Right cardiac atrium (tissue), 5 donors: ENCODE data around the gene ZNF470. TPM values are rescaled to one million over a fixed set of nuclear protein-coding genes. Genes with fewer than 3 reads are reported as not detected.

Experiments
- ATAC-seq, 2 donors: fragments of 200-7000 bp; cut with Tn5 transposase; one replicate each; pipeline versions ENCODE4 v1.8.0 to v1.9.1; 2020; ENCODE audit warnings: moderate library complexity in 2 of 2, mild to moderate bottlenecking in 1 of 2
- DNase-seq, 3 donors: peaks; one replicate each; pipeline ENCODE4 v3.0.0-alpha.2; 2020
- H3K27ac ChIP-seq: one replicate; pipeline ENCODE4 v1.5.1; 2013; ENCODE audit warnings: mild to moderate bottlenecking, low read length, control low read depth, moderate library complexity
- H3K27me3 ChIP-seq: one replicate; pipeline ENCODE4 v1.6.1; 2013; ENCODE audit not compliant: control insufficient read depth, insufficient read depth
- H3K4me1 ChIP-seq: one replicate; pipeline ENCODE4 v1.6.1; 2013; ENCODE audit warnings: low read length; ENCODE audit not compliant: control insufficient read depth, insufficient read depth
- H3K4me3 ChIP-seq: one replicate; pipeline ENCODE4 v1.5.1; 2013; ENCODE audit warnings: low read length, control low read depth
- H3K9me3 ChIP-seq: one replicate; pipeline ENCODE4 v1.6.1; 2013; ENCODE audit warnings: low read length; ENCODE audit not compliant: control insufficient read depth
- WGBS: extraction: QIAGEN DNeasy Blood & Tissue Kit; methylation state at CpG from one replicate; pipeline ENCODE4 v1.1.7; 2013; 5-methylcytosine and 5-hydroxymethylcytosine counted together
- intact Hi-C, 4 donors: fragments of 100-400 bp; cut with DNase I; formaldehyde crosslinking; loops; one replicate each; pipeline versions ENCODE4 v1.11.0 to v1.14.0; 2022 to 2023
- polyA plus RNA-seq: library from polyadenylated mRNA; stranded (reverse); fragments of 200-250 nt; gene quantifications from one replicate; pipeline ENCODE4 v1.2.3, GENCODE V29; 2013
- total RNA-seq, 4 donors: library from RNA; stranded (reverse); fragmentation: NEBNext Ultra II Directional; extraction: Animal tissue kit (Norgen Biotek cat#: 25700); gene quantifications; one replicate each; pipeline ENCODE4 v1.2.1, GENCODE V29; 2021
- donor health status: healthy with polysubstance abuse.
- donor health status: DM: no; HTN: yes; CAD: no.
- donor health status: DM: no; HTN: no; CAD: no.
- donor health status: DM: no; HTN: yes; CAD: no; lungs with severe emphysema.
- donor health status: DM: yes; HTN: yes; CAD: no.

The ZNF470 gene
- total and polyA plus RNA-seq, 5 donors, result 2.8 to 5.2 (median 4.8) TPM

DNA sequence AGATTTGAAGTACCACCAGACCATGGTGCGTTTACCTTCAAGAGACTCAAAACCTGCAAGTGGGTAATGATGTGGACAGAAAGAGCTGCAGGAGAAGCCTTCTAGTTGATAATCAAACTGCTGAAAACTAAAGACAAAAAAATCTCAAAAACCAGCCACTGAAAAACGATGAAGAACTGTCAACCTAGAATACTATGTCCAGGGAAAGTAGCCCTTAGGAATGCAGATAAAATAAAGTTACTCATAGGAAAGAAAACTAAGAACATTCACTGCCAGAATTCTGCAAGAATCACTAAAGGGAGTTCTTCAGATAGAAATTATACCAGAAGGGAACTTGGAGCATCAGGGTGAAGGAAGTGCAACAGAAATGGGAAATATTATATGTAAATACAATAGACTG is 5.3 kb downstream of the ZNF470 start:
- ATAC-seq (no peak), DNase-seq (no peak)
- 46% methylated on average over 2 of the region's 2 CpGs for WGBS
- H3K4me3 ChIP-seq, result no peak overlapping the region
- H3K4me1 ChIP-seq, result peaks cover 7% of the 10 kb centered on the region
- H3K9me3 ChIP-seq, result peaks cover 9% of the 10 kb centered on the region
- no peaks in the 10 kb centered on the region for H3K27me3 ChIP-seq
- intact Hi-C loops, result no loop called here
- H3K27ac ChIP-seq, result no peak overlapping the region

DNA sequence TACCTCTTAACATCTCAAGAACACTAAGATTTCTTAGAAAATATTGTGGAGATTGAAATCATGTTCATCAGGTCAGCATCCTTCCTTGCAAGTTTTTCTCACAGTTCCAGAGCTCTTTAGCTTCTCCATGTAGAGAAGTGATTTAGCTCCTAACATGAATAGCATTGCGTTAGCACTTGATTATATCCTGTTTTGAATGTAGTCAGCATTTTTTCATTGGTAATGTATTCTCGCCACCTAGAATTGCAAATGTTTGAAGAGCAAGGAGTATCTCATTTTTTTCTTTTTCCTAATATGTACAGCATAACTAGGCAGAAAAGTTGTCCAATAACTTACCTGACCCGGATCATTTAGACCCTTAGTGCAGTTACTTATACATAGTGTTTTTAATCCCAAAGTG is 6.6 kb downstream of the ZNF470 start:
- intact Hi-C loops, result no loop called here
- peaks cover 19% of the 10 kb centered on the region for H3K9me3 ChIP-seq
- no peak overlapping the region for H3K27ac ChIP-seq
- no peaks in the 10 kb centered on the region for H3K27me3 ChIP-seq
- DNase-seq, result no peak
- H3K4me1 ChIP-seq, result no peaks in the 10 kb centered on the region
- H3K4me3 ChIP-seq, result no peak overlapping the region
- no peak for ATAC-seq
- 99% methylated on average over 3 of the region's 3 CpGs for WGBS

DNA sequence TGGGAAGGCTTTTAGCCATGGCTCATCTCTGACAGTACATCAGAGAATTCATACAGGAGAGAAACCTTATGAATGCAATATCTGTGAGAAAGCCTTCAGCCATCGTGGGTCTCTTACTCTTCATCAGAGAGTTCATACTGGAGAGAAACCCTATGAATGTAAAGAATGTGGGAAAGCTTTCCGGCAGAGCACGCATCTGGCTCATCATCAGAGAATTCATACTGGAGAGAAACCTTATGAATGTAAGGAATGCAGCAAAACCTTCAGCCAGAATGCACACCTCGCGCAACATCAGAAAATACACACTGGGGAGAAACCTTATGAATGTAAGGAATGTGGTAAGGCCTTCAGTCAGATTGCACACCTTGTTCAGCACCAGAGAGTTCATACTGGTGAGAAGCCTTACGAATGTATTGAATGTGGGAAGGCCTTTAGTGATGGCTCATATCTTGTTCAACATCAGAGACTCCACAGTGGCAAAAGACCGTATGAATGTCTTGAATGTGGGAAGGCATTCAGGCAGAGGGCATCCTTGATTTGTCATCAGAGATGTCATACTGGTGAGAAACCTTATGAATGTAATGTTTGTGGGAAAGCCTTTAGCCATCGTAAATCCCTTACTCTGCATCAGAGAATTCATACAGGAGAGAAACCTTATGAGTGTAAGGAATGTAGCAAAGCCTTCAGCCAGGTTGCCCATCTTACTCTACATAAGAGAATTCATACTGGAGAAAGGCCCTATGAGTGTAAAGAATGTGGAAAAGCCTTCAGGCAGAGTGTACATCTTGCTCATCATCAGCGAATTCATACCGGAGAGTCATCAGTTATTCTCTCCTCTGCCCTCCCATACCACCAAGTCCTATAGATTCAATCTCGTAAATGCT is 10.7 kb downstream of the ZNF470 start:
- no peak for DNase-seq
- Histone ChIP-seq H3K4me3 (no peak overlapping the region), H3K9me3 (peaks cover 23% of the 10 kb centered on the region), H3K27ac (no peak overlapping the region), H3K4me1 (no peaks in the 10 kb centered on the region), H3K27me3 (no peaks in the 10 kb centered on the region)
- intact Hi-C loops, result no loop called here
- 99% methylated on average over 11 of the region's 11 CpGs for WGBS
- no peak for ATAC-seq

DNA sequence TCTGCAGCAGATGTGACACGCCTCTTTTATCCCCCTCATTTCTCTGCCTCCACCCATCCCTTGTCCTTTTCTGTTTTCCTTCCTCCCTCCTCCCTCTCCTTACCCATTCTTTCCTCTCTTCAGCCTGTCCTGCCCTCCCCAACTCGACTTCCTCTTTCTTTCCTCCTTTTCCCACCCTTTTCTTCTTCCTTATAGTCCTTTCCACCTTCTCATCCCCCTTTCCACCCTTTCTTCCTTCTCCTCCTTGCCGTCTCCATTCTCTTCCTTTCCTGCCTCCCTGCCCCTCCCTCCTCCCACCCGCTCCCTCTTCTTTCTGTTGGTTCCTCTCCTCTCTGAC is 27.1 kb downstream of the ZNF470 start:
- H3K27ac ChIP-seq, result no peak overlapping the region

DNA sequence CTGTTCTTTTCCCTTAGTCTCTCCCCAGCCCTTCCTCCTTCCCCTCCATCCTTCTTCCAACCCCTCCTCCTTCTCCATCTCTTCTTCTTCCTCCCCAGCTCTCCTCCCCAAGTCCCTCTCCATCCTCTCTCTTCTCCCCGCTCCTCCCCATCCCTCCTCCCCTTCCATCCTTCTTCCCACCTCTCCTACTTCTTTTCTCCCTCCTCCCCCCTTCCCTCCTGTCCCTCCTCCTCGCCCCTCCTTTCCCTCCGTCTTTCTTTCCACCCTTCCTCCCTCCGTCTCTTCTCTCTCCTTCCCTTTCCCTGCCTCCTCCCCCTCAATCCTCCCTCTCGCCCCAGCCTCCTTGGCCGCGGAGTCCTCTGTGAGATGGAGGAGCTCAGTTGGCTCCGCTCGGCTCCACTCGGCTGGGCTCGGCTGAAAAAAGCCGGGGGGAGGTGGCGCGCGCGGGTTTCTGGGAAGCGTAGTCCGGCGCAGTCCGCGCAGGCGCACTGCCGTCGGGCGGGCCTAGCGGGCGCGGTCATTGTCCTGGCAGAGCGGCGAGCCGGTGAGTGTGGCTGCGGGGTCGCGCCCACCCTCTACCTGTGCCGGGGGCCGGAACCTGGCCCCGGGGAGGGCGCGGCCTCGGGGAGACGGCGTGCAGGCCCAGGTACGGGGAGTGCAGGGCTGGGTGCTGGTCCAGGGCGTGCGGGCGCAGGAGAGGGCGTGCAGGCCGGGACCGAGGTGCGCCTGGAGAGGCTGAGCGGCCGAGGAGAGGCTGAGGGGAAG is 27.7 kb downstream of the ZNF470 start, which contains the start of gene ZNF71:
TSS of gene ZNF71 (plus strand) at position 520 of the 765 bp plus-strand sequence. CDS start 6,257 bp downstream, outside the sequence.
- Histone ChIP-seq H3K27ac (peak within 1 kb of the TSS; percentile 43), H3K27me3 (no peaks in the 10 kb centered on the region), H3K9me3 (no peaks in the 10 kb centered on the region), H3K4me1 (peaks cover 11% of the 10 kb centered on the region), H3K4me3 (peak within 1 kb of the TSS; percentile 82)
- intact Hi-C loops, result no loop called here
- DNase-seq (peak; percentile 93 to 97 (median 97)), ATAC-seq (peak; percentile 98 to 99)
- WGBS, result under 1% methylated on average over 52 of the region's 52 CpGs

More for the DNA sequence above, 27.1 kb downstream of the ZNF470 start:
- Histone ChIP-seq H3K27me3 (no peaks in the 10 kb centered on the region), H3K4me3 (peak overlapping the region; percentile 82), H3K9me3 (no peaks in the 10 kb centered on the region), H3K4me1 (peaks cover 11% of the 10 kb centered on the region)
- ATAC-seq (no peak), DNase-seq (no peak)
- intact Hi-C loops, result no loop called here
- WGBS, result 65% methylated on average over 4 of the region's 4 CpGs

DNA sequence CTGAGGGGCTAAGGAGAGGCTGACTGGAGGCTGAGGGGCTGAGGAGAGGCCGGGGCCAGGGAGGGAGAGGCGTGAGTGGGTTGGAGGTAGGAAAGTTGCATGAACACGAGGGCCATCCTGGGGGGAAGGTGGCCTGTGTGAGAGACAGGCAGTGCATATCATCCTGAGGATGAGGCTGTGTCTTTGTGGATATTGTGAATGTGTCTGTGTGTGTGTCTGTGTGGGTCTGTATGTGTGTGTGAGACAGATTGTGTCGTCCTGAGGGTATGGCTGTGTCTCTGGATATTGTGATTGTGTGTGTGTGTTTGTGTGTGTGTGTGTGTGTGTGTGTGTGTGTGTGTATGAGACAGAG is 28.3 kb downstream of the ZNF470 start:
- H3K9me3 ChIP-seq, result no peaks in the 10 kb centered on the region
- 0% methylated on average over 4 of the region's 4 CpGs for WGBS
- H3K27me3 ChIP-seq, result no peaks in the 10 kb centered on the region
- peaks cover 11% of the 10 kb centered on the region for H3K4me1 ChIP-seq
- H3K27ac ChIP-seq, result peak overlapping the region; percentile 43
- DNase-seq, result no peak
- ATAC-seq, result peak in 1 of 2 donors; percentile 48
- peak overlapping the region; percentile 82 for H3K4me3 ChIP-seq
- intact Hi-C loops, result no loop called here

DNA sequence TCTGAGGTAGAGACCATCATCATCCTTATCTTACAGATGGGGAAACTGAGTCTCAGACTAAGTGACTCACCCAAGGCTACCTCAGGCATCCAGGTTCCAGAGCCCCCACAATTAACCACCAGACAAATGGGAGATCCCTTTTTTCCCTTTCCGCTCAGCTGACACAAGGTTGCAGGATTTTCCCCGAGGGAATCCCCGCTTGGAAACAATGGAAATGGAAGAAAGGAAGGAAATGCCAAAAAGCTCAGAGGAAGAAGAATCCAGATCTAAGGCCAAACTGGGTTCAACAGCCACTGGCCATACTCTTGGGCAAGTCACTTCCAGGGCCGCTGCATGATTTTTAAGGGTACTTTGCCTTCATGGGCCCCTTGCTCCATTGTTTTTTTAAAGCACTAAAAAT is 29.4 kb downstream of the ZNF470 start:
- DNase-seq (no peak), ATAC-seq (no peak)
- intact Hi-C loops, result no loop called here
- Histone ChIP-seq H3K4me1 (peaks cover 11% of the 10 kb centered on the region), H3K9me3 (no peaks in the 10 kb centered on the region), H3K4me3 (no peak overlapping the region), H3K27ac (no peak overlapping the region), H3K27me3 (no peaks in the 10 kb centered on the region)
- 67% methylated on average over 4 of the region's 4 CpGs for WGBS

DNA sequence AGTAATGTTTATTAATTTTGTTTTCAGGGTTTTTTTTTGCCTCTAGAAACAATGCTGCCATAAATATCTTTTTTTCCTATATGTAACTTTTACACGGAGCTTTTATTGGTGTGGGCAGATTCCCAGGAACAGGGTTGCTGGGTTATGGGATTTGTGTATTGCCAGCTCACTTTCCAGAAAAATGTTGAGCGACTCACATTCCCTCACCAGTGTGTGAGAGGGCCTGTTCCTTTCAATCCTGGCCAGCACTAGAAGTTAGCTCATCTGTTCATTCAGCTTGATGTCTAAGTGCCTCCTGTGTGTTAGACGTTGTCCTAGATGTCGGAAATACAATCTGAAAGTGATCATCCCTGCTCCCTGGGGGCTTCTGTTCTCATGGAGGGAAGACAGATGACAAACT is 30.4 kb downstream of the ZNF470 start:
- DNase-seq (no peak), ATAC-seq (no peak)
- 84% methylated on average over 4 of the region's 4 CpGs for WGBS
- Histone ChIP-seq H3K4me1 (peaks cover 11% of the 10 kb centered on the region), H3K9me3 (no peaks in the 10 kb centered on the region), H3K27ac (no peak overlapping the region), H3K27me3 (no peaks in the 10 kb centered on the region), H3K4me3 (no peak overlapping the region)
- intact Hi-C loops, result no loop called here

DNA sequence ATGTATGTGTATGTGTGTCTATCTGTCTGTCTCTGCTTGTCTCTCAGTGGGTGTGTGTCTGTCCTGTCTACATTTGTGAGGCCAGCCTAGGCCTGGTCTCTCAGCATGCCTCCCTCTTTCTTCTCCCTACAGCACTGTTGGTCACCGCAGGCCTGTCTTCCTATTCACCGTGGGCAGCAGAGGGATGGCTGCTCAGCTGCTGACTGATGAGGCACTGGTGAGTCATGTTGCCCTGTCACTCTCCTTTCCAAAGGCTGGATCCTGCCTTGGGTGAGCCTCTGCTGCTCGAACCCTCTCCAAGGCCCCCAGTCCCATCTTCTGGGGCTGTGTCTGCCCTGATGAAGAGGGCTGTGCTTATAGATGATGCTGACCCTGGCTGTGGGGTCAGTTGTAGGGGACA is 34.1 kb downstream of the ZNF470 start:
- ATAC-seq (no peak), DNase-seq (no peak)
- Histone ChIP-seq H3K4me1 (peaks cover 5% of the 10 kb centered on the region), H3K27me3 (no peaks in the 10 kb centered on the region), H3K27ac (no peak overlapping the region), H3K9me3 (peaks cover 4% of the 10 kb centered on the region), H3K4me3 (no peak overlapping the region)
- intact Hi-C loops, result no loop called here
- 97% methylated on average over 3 of the region's 3 CpGs for WGBS

DNA sequence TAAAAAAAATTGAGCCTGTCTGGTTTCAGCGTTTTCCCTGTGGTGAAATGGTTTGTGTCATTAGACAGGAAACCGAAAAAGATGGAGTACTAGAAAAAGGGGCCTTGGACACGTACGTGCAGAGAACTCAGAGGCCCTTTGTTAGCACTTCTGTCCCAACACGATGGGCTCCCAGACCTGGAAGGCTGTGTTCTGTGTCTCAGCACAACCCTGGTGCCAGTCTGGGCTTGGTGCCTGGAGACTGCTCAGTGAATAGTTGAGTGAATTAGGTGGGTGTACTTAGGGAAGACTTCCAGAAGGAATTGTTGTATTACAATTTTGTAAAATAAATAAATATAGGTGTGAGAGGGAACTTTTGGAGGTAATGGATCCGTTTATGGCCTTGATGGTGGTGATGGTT is 36.6 kb downstream of the ZNF470 start:
- DNase-seq (no peak), ATAC-seq (peak; percentile 48 to 57)
- WGBS, result 76% methylated on average over 6 of the region's 6 CpGs
- Histone ChIP-seq H3K4me3 (no peak overlapping the region), H3K9me3 (peaks cover 4% of the 10 kb centered on the region), H3K27ac (no peak overlapping the region), H3K27me3 (no peaks in the 10 kb centered on the region), H3K4me1 (peaks cover 4% of the 10 kb centered on the region)
- intact Hi-C loops, result no loop called here

DNA sequence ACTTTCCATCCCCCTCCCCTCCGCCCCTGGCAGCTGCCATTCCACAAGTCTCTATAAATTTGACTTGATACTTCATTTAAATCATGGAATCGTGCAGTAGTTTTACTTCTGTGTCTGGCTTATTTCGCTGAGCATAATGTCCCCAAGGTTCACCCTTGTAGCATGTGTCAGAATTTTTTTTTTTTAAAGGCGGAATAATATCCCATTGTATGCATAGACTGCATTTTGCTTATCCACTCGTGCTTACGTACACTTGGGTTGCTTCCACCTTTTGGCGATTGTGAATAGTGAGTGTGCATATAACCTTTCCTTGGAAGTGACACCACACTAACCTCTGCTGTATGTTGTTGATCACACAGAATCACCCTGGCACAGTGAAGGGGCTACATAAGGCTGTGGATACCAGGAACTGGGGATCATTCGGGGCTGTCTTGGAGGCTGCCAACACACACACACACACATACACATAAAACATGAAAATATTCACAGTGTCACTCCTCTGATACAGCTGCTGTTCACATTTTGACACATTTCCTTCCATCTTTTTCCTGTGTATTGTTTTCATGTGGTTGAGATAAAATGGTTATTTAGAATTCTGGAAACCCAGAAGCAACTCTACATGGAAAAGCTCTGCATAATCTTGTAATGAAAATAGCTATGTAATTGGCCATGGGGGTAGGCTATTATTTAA is 41.2 kb downstream of the ZNF470 start:
- Histone ChIP-seq H3K4me1 (peaks cover 2% of the 10 kb centered on the region), H3K27ac (no peak overlapping the region), H3K27me3 (no peaks in the 10 kb centered on the region), H3K4me3 (no peak overlapping the region), H3K9me3 (peaks cover 4% of the 10 kb centered on the region)
- DNase-seq, result no peak
- 79% methylated on average over 8 of the region's 8 CpGs for WGBS
- ATAC-seq, result no peak
- intact Hi-C loops, result no loop called here
